H9 (cell line): ENCODE data around the gene THAP3. TPM values are rescaled to one million over a fixed set of nuclear protein-coding genes. Genes with fewer than 3 reads are reported as not detected.

Experiments used
- DNase-seq: peaks from one replicate; pipeline ENCODE4 v3.0.0-alpha.2; 2017
- H2AFZ ChIP-seq: one replicate; pipeline ENCODE4 v1.6.1; 2013; ENCODE audit warnings: mild to moderate bottlenecking, low read length, control low read depth, moderate library complexity
- H2AK5ac ChIP-seq: 2 replicates; pipeline ENCODE4 v1.6.1; 2013; ENCODE audit warnings: low read length, control low read depth, mixed read lengths; ENCODE audit not compliant: insufficient read length
- H2BK120ac ChIP-seq: one replicate; pipeline ENCODE4 v1.6.1; 2013; ENCODE audit warnings: low read depth, mild to moderate bottlenecking, low read length, control low read depth, inconsistent platforms; ENCODE audit not compliant: poor library complexity, severe bottlenecking
- H2BK12ac ChIP-seq: 2 replicates; pipeline ENCODE4 v1.6.1; 2013; ENCODE audit warnings: low read length, control low read depth, mixed read lengths, low read depth; ENCODE audit not compliant: insufficient read length
- H2BK15ac ChIP-seq: 2 replicates; pipeline ENCODE4 v1.6.1; 2013; ENCODE audit warnings: low read depth, low read length, control low read depth
- H2BK20ac ChIP-seq: one replicate; pipeline ENCODE4 v1.6.1; 2013; ENCODE audit warnings: low read depth, mild to moderate bottlenecking, low read length, control low read depth, inconsistent platforms; ENCODE audit not compliant: poor library complexity, severe bottlenecking
- H2BK5ac ChIP-seq: 2 replicates; pipeline ENCODE4 v1.6.1; 2013; ENCODE audit warnings: low read length, control low read depth, mixed read lengths; ENCODE audit not compliant: insufficient read length
- H3K14ac ChIP-seq: 2 replicates; pipeline ENCODE4 v1.6.1; 2013; ENCODE audit warnings: low read length, control low read depth; ENCODE audit not compliant: insufficient read depth
- H3K18ac ChIP-seq: 2 replicates; pipeline ENCODE4 v1.6.1; 2013; ENCODE audit warnings: low read depth, mild to moderate bottlenecking, mixed read lengths, low read length, control low read depth; ENCODE audit not compliant: insufficient read length
- H3K23ac ChIP-seq: 2 replicates; pipeline ENCODE4 v1.6.1; 2013; ENCODE audit warnings: low read length, control low read depth, mixed read lengths, low read depth; ENCODE audit not compliant: insufficient read length
- H3K23me2 ChIP-seq: 2 replicates; pipeline ENCODE4 v1.6.1; 2013; ENCODE audit warnings: low read depth, mild to moderate bottlenecking, mixed read lengths, low read length, control low read depth; ENCODE audit not compliant: insufficient read length, poor library complexity, severe bottlenecking
- H3K27ac ChIP-seq: 2 replicates; pipeline ENCODE4 v1.5.1; 2013; ENCODE audit warnings: low read length, control low read depth, mixed read lengths, low read depth; ENCODE audit not compliant: insufficient read length
- H3K27me3 ChIP-seq: 2 replicates; pipeline ENCODE4 v1.6.1; 2013; ENCODE audit warnings: low read length, control low read depth, inconsistent platforms; ENCODE audit not compliant: insufficient read depth
- H3K4ac ChIP-seq: 2 replicates; pipeline ENCODE4 v1.6.1; 2013; ENCODE audit warnings: low read depth, mild to moderate bottlenecking, control low read depth, inconsistent platforms, low read length, moderate library complexity
- H3K4me1 ChIP-seq: 2 replicates; pipeline ENCODE4 v1.6.1; 2013; ENCODE audit warnings: low read length, control low read depth, inconsistent platforms; ENCODE audit not compliant: insufficient read depth
- H3K4me2 ChIP-seq: 2 replicates; pipeline ENCODE4 v1.6.1; 2013; ENCODE audit warnings: low read length, control low read depth, mixed read lengths; ENCODE audit not compliant: insufficient read length, insufficient read depth
- H3K56ac ChIP-seq: 2 replicates; pipeline ENCODE4 v1.6.1; 2013; ENCODE audit warnings: low read depth, mild to moderate bottlenecking, mixed read lengths, low read length, control low read depth; ENCODE audit not compliant: insufficient read length
- H3K79me1 ChIP-seq: 2 replicates; pipeline ENCODE4 v1.6.1; 2013; ENCODE audit warnings: low read depth, mild to moderate bottlenecking, moderate library complexity, low read length, control low read depth, inconsistent platforms; ENCODE audit not compliant: insufficient read depth, poor library complexity, severe bottlenecking
- H3K79me2 ChIP-seq: 2 replicates; pipeline ENCODE4 v1.6.1; 2013; ENCODE audit warnings: low read length, control low read depth, inconsistent platforms; ENCODE audit not compliant: insufficient read depth
- H3K9ac ChIP-seq: 2 replicates; pipeline ENCODE4 v1.6.1; 2013; ENCODE audit warnings: low read length, control low read depth, mixed read lengths; ENCODE audit not compliant: insufficient read length; ENCODE audit errors: extremely low read depth
- H3K9me3 ChIP-seq: one replicate; pipeline ENCODE4 v1.6.1; 2013; ENCODE audit warnings: low read depth, low read length, inconsistent platforms; ENCODE audit not compliant: control insufficient read depth
- H3T11ph ChIP-seq: one replicate; pipeline ENCODE4 v1.6.1; 2013; ENCODE audit warnings: mild to moderate bottlenecking, low read length, control low read depth, inconsistent platforms
- H4K20me1 ChIP-seq: one replicate; pipeline ENCODE4 v1.6.1; 2013; ENCODE audit not compliant: control insufficient read depth, insufficient read length, insufficient read depth
- H4K5ac ChIP-seq: 2 replicates; pipeline ENCODE4 v1.6.1; 2013; ENCODE audit warnings: low read depth, mild to moderate bottlenecking, mixed read lengths, low read length, control low read depth; ENCODE audit not compliant: insufficient read length
- H4K8ac ChIP-seq: replicated peaks from 2 replicates; pipeline ENCODE4 v1.6.1; 2013; ENCODE audit warnings: low read length, control low read depth, mixed read lengths, low read depth; ENCODE audit not compliant: insufficient read length
- H4K91ac ChIP-seq: 2 replicates; pipeline ENCODE4 v1.6.1; 2013; ENCODE audit warnings: low read depth, mild to moderate bottlenecking, moderate library complexity, mixed read lengths, low read length, control low read depth; ENCODE audit not compliant: insufficient read length
- H3K27ac Mint-ChIP-seq, 3 experiments: 2 replicates in 2 of 3; 3 replicates in 1 of 3; pipeline ENCODE4 v1.8.0; 2020 to 2021; ENCODE audit warnings: mixed read lengths in 3 of 3, mild to moderate bottlenecking in 1 of 3, moderate library complexity in 1 of 3
- H3K27me3 Mint-ChIP-seq: 2 replicates; pipeline ENCODE4 v1.8.0; 2021; ENCODE audit warnings: low read depth, mild to moderate bottlenecking, moderate library complexity, mixed read lengths
- H3K36me3 Mint-ChIP-seq, 3 experiments: 2 replicates in 2 of 3; 3 replicates in 1 of 3; pipeline ENCODE4 v1.8.0; 2020 to 2021; ENCODE audit warnings: low read depth in 3 of 3, mixed read lengths in 3 of 3; ENCODE audit not compliant: insufficient read depth in 1 of 3
- H3K4me1 Mint-ChIP-seq, 2 experiments: 2 replicates each; pipeline ENCODE4 v1.8.0; 2020; ENCODE audit warnings: mixed read lengths in 2 of 2
- H3K4me3 Mint-ChIP-seq, 2 experiments: 2 replicates in 1 of 2; 3 replicates in 1 of 2; pipeline ENCODE4 v1.8.0; 2020 to 2021; ENCODE audit warnings: mild to moderate bottlenecking in 2 of 2, mixed read lengths in 2 of 2, moderate library complexity in 1 of 2
- H3K9me3 Mint-ChIP-seq, 2 experiments: 2 replicates in 1 of 2; 3 replicates in 1 of 2; pipeline ENCODE4 v1.8.0; 2020; ENCODE audit warnings: mild to moderate bottlenecking in 2 of 2, mixed read lengths in 2 of 2, moderate library complexity in 1 of 2
- WGBS: extraction: QIAGEN DNeasy Blood & Tissue Kit; methylation state at CpG from one replicate; pipeline ENCODE4 v1.1.7; 2013; ENCODE audit warnings: missing lambda C conversion rate, low lambda C conversion rate, mixed read lengths; ENCODE audit not compliant: insufficient read length; ENCODE audit errors: extremely low coverage; 5-methylcytosine and 5-hydroxymethylcytosine counted together
- total RNA-seq: library from RNA; stranded (reverse); gene quantifications from 2 replicates; pipeline ENCODE4 v1.2.1, GENCODE V29; 2021
- TF ChIP-seq, protein P1 (sequence below): fragments of 200-600 bp; sonication (generic); conservative IDR thresholded peaks from 3 replicates; pipeline ENCODE4 v1.8.0; 2021; ENCODE audit warnings: antibody characterized with exemption, mild to moderate bottlenecking

Gene THAP3
- total RNA-seq, 1 experiment from 2014 or later, result 15.3 TPM

GRCh38 chr1:6652986-6653385 is 28.3 kb downstream of the THAP3 start:
- H3K79me1 ChIP-seq, result no peaks in the 10 kb centered on the region
- H3K4me1 Mint-ChIP-seq, result no peaks in the 10 kb centered on the region
- H3T11ph ChIP-seq, result no peak overlapping the region
- TF ChIP-seq, protein P1, sequence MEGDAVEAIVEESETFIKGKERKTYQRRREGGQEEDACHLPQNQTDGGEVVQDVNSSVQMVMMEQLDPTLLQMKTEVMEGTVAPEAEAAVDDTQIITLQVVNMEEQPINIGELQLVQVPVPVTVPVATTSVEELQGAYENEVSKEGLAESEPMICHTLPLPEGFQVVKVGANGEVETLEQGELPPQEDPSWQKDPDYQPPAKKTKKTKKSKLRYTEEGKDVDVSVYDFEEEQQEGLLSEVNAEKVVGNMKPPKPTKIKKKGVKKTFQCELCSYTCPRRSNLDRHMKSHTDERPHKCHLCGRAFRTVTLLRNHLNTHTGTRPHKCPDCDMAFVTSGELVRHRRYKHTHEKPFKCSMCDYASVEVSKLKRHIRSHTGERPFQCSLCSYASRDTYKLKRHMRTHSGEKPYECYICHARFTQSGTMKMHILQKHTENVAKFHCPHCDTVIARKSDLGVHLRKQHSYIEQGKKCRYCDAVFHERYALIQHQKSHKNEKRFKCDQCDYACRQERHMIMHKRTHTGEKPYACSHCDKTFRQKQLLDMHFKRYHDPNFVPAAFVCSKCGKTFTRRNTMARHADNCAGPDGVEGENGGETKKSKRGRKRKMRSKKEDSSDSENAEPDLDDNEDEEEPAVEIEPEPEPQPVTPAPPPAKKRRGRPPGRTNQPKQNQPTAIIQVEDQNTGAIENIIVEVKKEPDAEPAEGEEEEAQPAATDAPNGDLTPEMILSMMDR, result no peak
- no peak overlapping the region for H2AFZ ChIP-seq
- no peak overlapping the region for H4K8ac ChIP-seq
- no peak overlapping the region for H2BK5ac ChIP-seq
- no peaks in the 10 kb centered on the region for H3K27me3 Mint-ChIP-seq
- no peak overlapping the region for H3K18ac ChIP-seq
- no peak for DNase-seq
- H3K4ac ChIP-seq, result no peak overlapping the region
- H3K9me3 ChIP-seq, result no peaks in the 10 kb centered on the region
- H3K27ac ChIP-seq, result no peak overlapping the region
- H4K20me1 ChIP-seq, result no peaks in the 10 kb centered on the region
- no peaks in the 10 kb centered on the region for H3K79me2 ChIP-seq
- H3K4me2 ChIP-seq, result no peak overlapping the region
- no peak overlapping the region for H3K14ac ChIP-seq
- no peak overlapping the region for H3K9ac ChIP-seq
- peak overlapping the region in 1 of 3 experiments; percentile 39; a peak in 2 of 7 replicates for H3K27ac Mint-ChIP-seq
- H3K4me3 Mint-ChIP-seq, result no peak overlapping the region
- no peak overlapping the region for H4K5ac ChIP-seq
- no peaks in the 10 kb centered on the region for H3K4me1 ChIP-seq
- H2BK15ac ChIP-seq, result no peak overlapping the region
- no peaks in the 10 kb centered on the region for H3K27me3 ChIP-seq
- no peak overlapping the region for H2AK5ac ChIP-seq
- H3K56ac ChIP-seq, result no peak overlapping the region
- H4K91ac ChIP-seq, result no peak overlapping the region
- no peaks in the 10 kb centered on the region for H3K23me2 ChIP-seq
- H2BK12ac ChIP-seq, result no peak overlapping the region
- no peak overlapping the region for H3K23ac ChIP-seq
- no peaks in the 10 kb centered on the region for H3K9me3 Mint-ChIP-seq
- no peak overlapping the region for H2BK120ac ChIP-seq
- H3K36me3 Mint-ChIP-seq, result peaks cover 25 to 53% (median 44%) of the 10 kb centered on the region in 3 experiments; a peak in 6 of 7 replicates
- no CpG with 5 or more reads among the region's 6 CpGs for WGBS
- no peak overlapping the region for H2BK20ac ChIP-seq
